ENCODE data around the gene GPS1. TPM values are rescaled to one million over a fixed set of nuclear protein-coding genes. Genes with fewer than 3 reads are reported as not detected.

Gene GPS1
- total RNA-seq, 6 experiments from 2014 or later: 127 to 144 (median 141) TPM

DNA sequence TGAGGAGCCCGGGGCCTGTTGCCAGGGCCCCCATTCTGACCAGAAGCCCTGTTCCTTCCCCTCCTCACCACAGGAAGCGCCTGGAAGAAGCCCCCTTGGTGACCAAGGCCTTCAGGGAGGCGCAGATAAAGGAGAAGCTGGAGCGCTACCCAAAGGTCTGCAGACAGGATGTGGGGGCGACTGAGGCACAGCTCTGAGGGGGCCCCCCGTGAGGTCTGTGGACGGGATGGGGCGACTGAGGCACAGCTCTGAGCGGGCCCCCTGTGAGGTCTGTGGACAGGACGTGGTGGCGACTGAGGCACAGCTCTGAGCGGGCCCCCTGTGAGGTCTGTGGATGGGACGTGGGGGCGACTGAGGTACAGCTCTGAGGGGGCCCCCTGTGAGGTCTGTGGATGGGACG is 42.3 kb upstream of the GPS1 start:
- H3K27me3 Mint-ChIP-seq (ENCODE audit: insufficient read depth): no peaks in the 10 kb centered on the region; the same call in 1 of the 2 replicates
- DNase-seq: no peak
- H3K27ac Mint-ChIP-seq: no peak overlapping the region
- TF ChIP-seq, protein P1, sequence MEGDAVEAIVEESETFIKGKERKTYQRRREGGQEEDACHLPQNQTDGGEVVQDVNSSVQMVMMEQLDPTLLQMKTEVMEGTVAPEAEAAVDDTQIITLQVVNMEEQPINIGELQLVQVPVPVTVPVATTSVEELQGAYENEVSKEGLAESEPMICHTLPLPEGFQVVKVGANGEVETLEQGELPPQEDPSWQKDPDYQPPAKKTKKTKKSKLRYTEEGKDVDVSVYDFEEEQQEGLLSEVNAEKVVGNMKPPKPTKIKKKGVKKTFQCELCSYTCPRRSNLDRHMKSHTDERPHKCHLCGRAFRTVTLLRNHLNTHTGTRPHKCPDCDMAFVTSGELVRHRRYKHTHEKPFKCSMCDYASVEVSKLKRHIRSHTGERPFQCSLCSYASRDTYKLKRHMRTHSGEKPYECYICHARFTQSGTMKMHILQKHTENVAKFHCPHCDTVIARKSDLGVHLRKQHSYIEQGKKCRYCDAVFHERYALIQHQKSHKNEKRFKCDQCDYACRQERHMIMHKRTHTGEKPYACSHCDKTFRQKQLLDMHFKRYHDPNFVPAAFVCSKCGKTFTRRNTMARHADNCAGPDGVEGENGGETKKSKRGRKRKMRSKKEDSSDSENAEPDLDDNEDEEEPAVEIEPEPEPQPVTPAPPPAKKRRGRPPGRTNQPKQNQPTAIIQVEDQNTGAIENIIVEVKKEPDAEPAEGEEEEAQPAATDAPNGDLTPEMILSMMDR (IDR thresholded peaks at IDR 0.05): no peak
- no peaks in the 10 kb centered on the region for H3K36me3 Mint-ChIP-seq (ENCODE audit: low read depth)
- no peaks in the 10 kb centered on the region for H3K9me3 Mint-ChIP-seq
- H3K4me3 Mint-ChIP-seq: no peak overlapping the region
- H3K4me1 Mint-ChIP-seq (ENCODE audit: low read depth): peaks cover 18% of the 10 kb centered on the region

DNA sequence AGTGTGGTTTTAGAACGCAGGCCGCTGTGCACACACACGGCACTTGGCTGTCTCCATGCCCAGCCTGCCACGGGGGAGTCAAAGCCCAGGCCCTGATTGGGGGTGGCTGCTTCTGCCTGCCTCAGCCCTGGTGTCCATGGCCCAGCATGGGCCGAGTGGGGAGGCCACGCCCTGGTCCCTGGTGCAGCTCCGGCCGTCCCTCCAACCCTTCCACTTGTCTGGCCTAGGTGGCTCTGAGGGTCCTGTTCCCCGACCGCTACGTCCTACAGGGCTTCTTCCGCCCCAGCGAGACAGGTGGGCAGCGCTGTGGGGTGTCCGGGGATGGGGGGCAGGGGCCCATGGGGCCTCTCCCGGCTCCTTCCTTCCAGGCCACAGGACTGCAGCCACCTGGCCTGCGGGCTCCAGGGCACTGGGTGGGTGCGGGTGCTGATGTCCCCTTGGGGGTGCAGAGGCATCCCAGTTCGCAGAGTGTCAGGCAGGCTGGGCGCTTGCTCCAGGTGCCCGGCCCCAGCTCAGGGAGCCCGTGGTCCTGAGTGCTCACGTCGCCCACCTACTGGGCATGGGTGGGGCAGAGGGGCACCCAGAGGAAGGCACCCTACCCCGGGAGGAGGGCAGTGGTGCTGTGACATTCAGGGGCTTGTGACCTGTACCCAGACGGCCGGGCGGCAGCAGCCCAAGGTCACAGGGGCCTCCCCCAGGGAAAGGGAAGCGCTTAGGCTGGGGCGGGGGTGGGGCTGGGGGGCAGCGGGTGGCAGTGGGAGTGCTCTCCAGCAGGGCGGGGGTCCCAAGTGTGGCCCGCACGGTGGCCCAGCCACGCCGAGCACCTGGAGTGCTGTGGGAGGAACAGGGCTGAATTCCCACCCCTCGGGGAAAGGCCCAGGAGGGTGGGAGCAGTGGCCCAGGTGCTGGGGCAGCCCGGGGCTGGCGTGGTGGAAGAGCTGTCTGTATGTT is 40.8 kb upstream of the GPS1 start:
- H3K36me3 Mint-ChIP-seq (ENCODE audit: low read depth): no peaks in the 10 kb centered on the region
- TF ChIP-seq, protein P1 (IDR thresholded peaks at IDR 0.05): no peak
- H3K4me1 Mint-ChIP-seq (ENCODE audit: low read depth): peaks cover 16% of the 10 kb centered on the region
- H3K9me3 Mint-ChIP-seq: no peaks in the 10 kb centered on the region
- no peak for DNase-seq
- no peak overlapping the region for H3K27ac Mint-ChIP-seq
- H3K27me3 Mint-ChIP-seq (ENCODE audit: insufficient read depth): no peaks in the 10 kb centered on the region; the same call in 1 of the 2 replicates
- no peak overlapping the region for H3K4me3 Mint-ChIP-seq

DNA sequence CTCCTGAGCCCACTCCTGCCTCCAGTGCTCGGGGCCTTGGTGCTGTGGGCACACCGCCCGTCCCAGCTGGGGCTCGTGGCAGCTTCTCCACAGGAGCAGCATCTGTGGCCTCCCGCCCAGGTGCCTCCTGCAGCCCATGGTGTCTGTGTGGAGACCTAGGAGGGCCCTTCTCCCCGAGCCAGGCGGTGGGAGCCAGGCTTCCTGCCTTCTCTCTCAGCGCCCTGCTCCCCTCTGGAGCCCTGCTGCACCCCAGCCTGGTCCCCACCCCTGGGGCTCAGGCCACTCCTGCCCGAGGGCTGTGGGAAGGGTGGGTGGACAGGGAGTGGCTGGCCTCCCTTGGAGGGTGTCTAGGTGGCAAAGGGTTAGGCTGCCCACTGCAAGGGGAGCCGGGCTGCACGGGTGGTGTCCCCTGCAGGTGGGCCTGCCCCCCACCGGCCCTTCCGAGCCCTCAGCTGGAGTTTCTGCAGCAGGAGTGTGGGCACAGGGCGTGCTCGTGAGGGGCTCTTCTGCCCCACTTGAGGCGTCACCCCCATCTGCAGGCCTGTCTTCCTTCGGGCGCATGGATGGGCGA is 40.0 kb upstream of the GPS1 start:
- TF ChIP-seq, protein P1 (IDR thresholded peaks at IDR 0.05): no peak
- DNase-seq: no peak
- Mint-ChIP-seq H3K4me3 (no peak overlapping the region), H3K27me3 (ENCODE audit: insufficient read depth) (no peaks in the 10 kb centered on the region; the same call in 1 of the 2 replicates), H3K27ac (no peak overlapping the region), H3K4me1 (ENCODE audit: low read depth) (peaks cover 8% of the 10 kb centered on the region), H3K9me3 (no peaks in the 10 kb centered on the region), H3K36me3 (ENCODE audit: low read depth) (no peaks in the 10 kb centered on the region)

GRCh38 chr17:82012261-82012639 is 39.4 kb upstream of the GPS1 start:
- Mint-ChIP-seq H3K4me1 (ENCODE audit: low read depth) (peaks cover 6% of the 10 kb centered on the region; the same call in 1 of the 2 replicates), H3K27me3 (ENCODE audit: insufficient read depth) (no peaks in the 10 kb centered on the region; the same call in 1 of the 2 replicates), H3K27ac (no peak overlapping the region), H3K4me3 (no peak overlapping the region), H3K9me3 (no peaks in the 10 kb centered on the region), H3K36me3 (ENCODE audit: low read depth) (no peaks in the 10 kb centered on the region)
- no peak for DNase-seq
- TF ChIP-seq, protein P1 (IDR thresholded peaks at IDR 0.05): no peak

- TF ChIP-seq, protein P1 (IDR thresholded peaks at IDR 0.05): no peak
- Mint-ChIP-seq H3K4me3 (no peak overlapping the region; the same call in 1 of the 2 replicates), H3K27ac (peak overlapping the region; percentile 72; the same call in 1 of the 2 replicates), H3K9me3 (no peaks in the 10 kb centered on the region), H3K27me3 (ENCODE audit: insufficient read depth) (no peaks in the 10 kb centered on the region; the same call in 1 of the 2 replicates), H3K4me1 (ENCODE audit: low read depth) (peaks cover 6% of the 10 kb centered on the region; the same call in 1 of the 2 replicates), H3K36me3 (ENCODE audit: low read depth) (no peaks in the 10 kb centered on the region)
- DNase-seq: peak; percentile 30
These were observed 38.9 kb upstream of the GPS1 start for GRCh38 chr17:82012640-82013295.

All from HFFc6 (cell line).